Measurements from ENCODE around the gene ZFPM1. TPM values are rescaled to one million over a fixed set of nuclear protein-coding genes. Genes with fewer than 3 reads are reported as not detected.
"Not testable (repeated sequence)": the region's sequence is repeated elsewhere in the genome, so short reads cannot be mapped to it uniquely, and the experiment has no call there.

Gene ZFPM1
- total RNA-seq, 1 donor from 2014 or later, result 21.7 TPM

- DNase-seq (ENCODE audit: low spot score), result no peak
- no peak overlapping the region for H3K27ac Mint-ChIP-seq
- H3K4me3 Mint-ChIP-seq, result no peak overlapping the region
- no peaks in the 10 kb centered on the region for H3K36me3 Mint-ChIP-seq (ENCODE audit: low read depth)
- H3K9me3 Mint-ChIP-seq, result no peaks in the 10 kb centered on the region
- intact Hi-C loops (cut with micrococcal nuclease), result no loop called here
- H3K27me3 Mint-ChIP-seq (ENCODE audit: insufficient read depth), result no peaks in the 10 kb centered on the region
- peaks cover 26% of the 10 kb centered on the region for H3K4me1 Mint-ChIP-seq (ENCODE audit: low read depth)
Measured at GRCh38 chr16:88461331-88462269, 8.5 kb downstream of the ZFPM1 start.

- DNase-seq (ENCODE audit: low spot score), result no peak
- Mint-ChIP-seq H3K27ac (no peak overlapping the region), H3K4me3 (no peak overlapping the region), H3K9me3 (no peaks in the 10 kb centered on the region), H3K36me3 (ENCODE audit: low read depth) (no peaks in the 10 kb centered on the region), H3K4me1 (ENCODE audit: low read depth) (peaks cover 24% of the 10 kb centered on the region), H3K27me3 (ENCODE audit: insufficient read depth) (no peaks in the 10 kb centered on the region)
- intact Hi-C loops (cut with micrococcal nuclease), result no loop called here
Measured at GRCh38 chr16:88462396-88462795, 9.3 kb downstream of the ZFPM1 start.

GRCh38 chr16:88463411-88463810 lies 10.3 kb downstream of the ZFPM1 start:
- Mint-ChIP-seq H3K4me1 (ENCODE audit: low read depth) (peaks cover 21% of the 10 kb centered on the region), H3K27ac (no peak overlapping the region), H3K36me3 (ENCODE audit: low read depth) (no peaks in the 10 kb centered on the region), H3K27me3 (ENCODE audit: insufficient read depth) (no peaks in the 10 kb centered on the region), H3K9me3 (no peaks in the 10 kb centered on the region), H3K4me3 (no peak overlapping the region)
- intact Hi-C loops (cut with micrococcal nuclease), result no loop called here
- no peak for DNase-seq (ENCODE audit: low spot score)

- Mint-ChIP-seq H3K4me1 (ENCODE audit: low read depth) (peaks cover 21% of the 10 kb centered on the region), H3K36me3 (ENCODE audit: low read depth) (no peaks in the 10 kb centered on the region), H3K9me3 (no peaks in the 10 kb centered on the region), H3K27ac (no peak overlapping the region), H3K27me3 (ENCODE audit: insufficient read depth) (no peaks in the 10 kb centered on the region), H3K4me3 (no peak overlapping the region)
- intact Hi-C loops (cut with micrococcal nuclease), result no loop called here
- DNase-seq (ENCODE audit: low spot score), result no peak
Measured at GRCh38 chr16:88464447-88465318, 11.6 kb downstream of the ZFPM1 start.

- Mint-ChIP-seq H3K9me3 (no peaks in the 10 kb centered on the region), H3K27me3 (ENCODE audit: insufficient read depth) (no peaks in the 10 kb centered on the region), H3K4me1 (ENCODE audit: low read depth) (peaks cover 25% of the 10 kb centered on the region), H3K27ac (no peak overlapping the region), H3K4me3 (no peak overlapping the region), H3K36me3 (ENCODE audit: low read depth) (no peaks in the 10 kb centered on the region)
- intact Hi-C loops (cut with micrococcal nuclease), result no loop called here
- DNase-seq (ENCODE audit: low spot score), result no peak
Measured at GRCh38 chr16:88465387-88465983, 12.4 kb downstream of the ZFPM1 start.

GRCh38 chr16:88466175-88466862 lies 13.2 kb downstream of the ZFPM1 start:
- H3K27me3 Mint-ChIP-seq (ENCODE audit: insufficient read depth), result no peaks in the 10 kb centered on the region
- intact Hi-C loops (cut with micrococcal nuclease), result no loop called here
- no peaks in the 10 kb centered on the region for H3K36me3 Mint-ChIP-seq (ENCODE audit: low read depth)
- H3K4me3 Mint-ChIP-seq, result no peak overlapping the region
- peaks cover 25% of the 10 kb centered on the region for H3K4me1 Mint-ChIP-seq (ENCODE audit: low read depth)
- no peaks in the 10 kb centered on the region for H3K9me3 Mint-ChIP-seq
- no peak for DNase-seq (ENCODE audit: low spot score)
- H3K27ac Mint-ChIP-seq, result no peak overlapping the region

GRCh38 chr16:88466949-88467348 lies 13.9 kb downstream of the ZFPM1 start:
- intact Hi-C loops (cut with micrococcal nuclease), result no loop called here
- H3K4me1 Mint-ChIP-seq (ENCODE audit: low read depth), result peaks cover 20% of the 10 kb centered on the region
- no peaks in the 10 kb centered on the region for H3K9me3 Mint-ChIP-seq

GRCh38 chr16:88467541-88467944 lies 14.5 kb downstream of the ZFPM1 start:
- no peaks in the 10 kb centered on the region for H3K9me3 Mint-ChIP-seq
- no peak for DNase-seq (ENCODE audit: low spot score)
- H3K4me1 Mint-ChIP-seq (ENCODE audit: low read depth), result peaks cover 20% of the 10 kb centered on the region
- H3K27ac Mint-ChIP-seq, result no peak overlapping the region
- no peak overlapping the region for H3K4me3 Mint-ChIP-seq
- H3K36me3 Mint-ChIP-seq (ENCODE audit: low read depth), result no peaks in the 10 kb centered on the region
- no peaks in the 10 kb centered on the region for H3K27me3 Mint-ChIP-seq (ENCODE audit: insufficient read depth)
- intact Hi-C loops (cut with micrococcal nuclease), result no loop called here

More at GRCh38 chr16:88466949-88467348, 13.9 kb downstream of the ZFPM1 start:
- Mint-ChIP-seq H3K27me3 (ENCODE audit: insufficient read depth) (no peaks in the 10 kb centered on the region), H3K27ac (no peak overlapping the region), H3K36me3 (ENCODE audit: low read depth) (no peaks in the 10 kb centered on the region), H3K4me3 (no peak overlapping the region)
- no peak for DNase-seq (ENCODE audit: low spot score)

- H3K36me3 Mint-ChIP-seq (ENCODE audit: low read depth), result no peaks in the 10 kb centered on the region
Measured at GRCh38 chr16:88468275-88469129, 15.4 kb downstream of the ZFPM1 start.

GRCh38 chr16:88469615-88470395 lies 16.7 kb downstream of the ZFPM1 start:
- H3K27me3 Mint-ChIP-seq (ENCODE audit: insufficient read depth), result no peaks in the 10 kb centered on the region
- intact Hi-C loops (cut with micrococcal nuclease), result loop anchor here (2.0 kb wide), 1 partner anchor 15 kb away; no protein-coding TSS in a partner anchor
- no peak overlapping the region for H3K27ac Mint-ChIP-seq
- no peaks in the 10 kb centered on the region for H3K9me3 Mint-ChIP-seq
- peaks cover 20% of the 10 kb centered on the region for H3K4me1 Mint-ChIP-seq (ENCODE audit: low read depth)
- DNase-seq (ENCODE audit: low spot score), result no peak
- no peak overlapping the region for H3K4me3 Mint-ChIP-seq
- no peaks in the 10 kb centered on the region for H3K36me3 Mint-ChIP-seq (ENCODE audit: low read depth)

More at GRCh38 chr16:88468275-88469129, 15.4 kb downstream of the ZFPM1 start:
- intact Hi-C loops (cut with micrococcal nuclease), result loop anchor here (2.0 kb wide), 1 partner anchor 14 kb away; no protein-coding TSS in a partner anchor
- no peak overlapping the region for H3K4me3 Mint-ChIP-seq
- H3K27ac Mint-ChIP-seq, result no peak overlapping the region
- no peaks in the 10 kb centered on the region for H3K27me3 Mint-ChIP-seq (ENCODE audit: insufficient read depth)
- DNase-seq (ENCODE audit: low spot score), result no peak
- H3K4me1 Mint-ChIP-seq (ENCODE audit: low read depth), result peaks cover 20% of the 10 kb centered on the region
- no peaks in the 10 kb centered on the region for H3K9me3 Mint-ChIP-seq

GRCh38 chr16:88470396-88470680 lies 17.3 kb downstream of the ZFPM1 start:
- H3K27ac Mint-ChIP-seq; intact Hi-C loops (cut with micrococcal nuclease); H3K4me3 Mint-ChIP-seq; H3K9me3 Mint-ChIP-seq; H3K36me3 Mint-ChIP-seq (ENCODE audit: low read depth); H3K27me3 Mint-ChIP-seq (ENCODE audit: insufficient read depth); DNase-seq (ENCODE audit: low spot score): not testable (repeated sequence)
- peaks cover 20% of the 10 kb centered on the region for H3K4me1 Mint-ChIP-seq (ENCODE audit: low read depth)

All from activated T-helper 1 cell treated with anti-CD3 and anti-CD28 coated beads, Interleukin-12 subunit alpha, Interleukin-12 subunit beta, Interleukin-2, Interleukin-4 antibody, amounts not matched to agents 30 ng/mL and 10 ng/mL and 1 ng/mL, durations not matched to agents 14 hours and 24 hours and 36 hours (primary cell).